ENCODE results near the gene ZBTB8A.

Gene ZBTB8A

DNA sequence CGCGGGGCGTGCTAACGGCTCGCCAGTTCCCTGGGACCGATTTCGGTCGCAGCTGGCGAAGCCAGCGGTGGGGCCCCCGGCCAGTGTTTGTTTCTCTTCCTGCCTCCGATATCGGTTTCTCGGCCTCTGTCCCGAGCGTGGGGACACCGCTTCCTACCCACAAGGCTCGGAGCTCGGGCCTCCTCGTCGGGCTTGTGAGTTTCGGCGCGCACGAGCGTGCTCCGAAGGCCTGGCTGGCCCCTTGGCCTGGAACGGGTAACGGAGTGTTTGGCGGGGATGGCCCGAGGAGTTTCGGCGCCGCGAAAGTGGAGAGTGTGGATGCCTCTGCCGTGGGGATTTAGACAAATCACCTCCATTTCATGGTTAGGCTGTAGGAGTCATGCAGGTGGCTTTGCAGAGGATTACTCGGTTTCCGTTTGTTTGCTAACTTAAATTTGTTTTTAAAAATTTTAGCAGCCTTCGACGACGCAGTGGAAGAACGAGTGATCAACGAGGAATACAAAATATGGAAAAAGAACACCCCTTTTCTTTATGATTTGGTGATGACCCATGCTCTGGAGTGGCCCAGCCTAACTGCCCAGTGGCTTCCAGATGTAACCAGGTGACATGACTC is 112.3 kb downstream of the ZBTB8A start:
- peak overlapping the region; percentile 80 for H3K4me3 ChIP-seq (ENCODE audit: control insufficient read depth, low read depth, low read length)
- no peak for DNase-seq (ENCODE audit: low read depth)
- TF ChIP-seq, protein P1, sequence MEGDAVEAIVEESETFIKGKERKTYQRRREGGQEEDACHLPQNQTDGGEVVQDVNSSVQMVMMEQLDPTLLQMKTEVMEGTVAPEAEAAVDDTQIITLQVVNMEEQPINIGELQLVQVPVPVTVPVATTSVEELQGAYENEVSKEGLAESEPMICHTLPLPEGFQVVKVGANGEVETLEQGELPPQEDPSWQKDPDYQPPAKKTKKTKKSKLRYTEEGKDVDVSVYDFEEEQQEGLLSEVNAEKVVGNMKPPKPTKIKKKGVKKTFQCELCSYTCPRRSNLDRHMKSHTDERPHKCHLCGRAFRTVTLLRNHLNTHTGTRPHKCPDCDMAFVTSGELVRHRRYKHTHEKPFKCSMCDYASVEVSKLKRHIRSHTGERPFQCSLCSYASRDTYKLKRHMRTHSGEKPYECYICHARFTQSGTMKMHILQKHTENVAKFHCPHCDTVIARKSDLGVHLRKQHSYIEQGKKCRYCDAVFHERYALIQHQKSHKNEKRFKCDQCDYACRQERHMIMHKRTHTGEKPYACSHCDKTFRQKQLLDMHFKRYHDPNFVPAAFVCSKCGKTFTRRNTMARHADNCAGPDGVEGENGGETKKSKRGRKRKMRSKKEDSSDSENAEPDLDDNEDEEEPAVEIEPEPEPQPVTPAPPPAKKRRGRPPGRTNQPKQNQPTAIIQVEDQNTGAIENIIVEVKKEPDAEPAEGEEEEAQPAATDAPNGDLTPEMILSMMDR (conservative IDR thresholded peaks at IDR 0.05; ENCODE audit: control insufficient read depth, insufficient read depth, low read depth, low read length): no peak

DNA sequence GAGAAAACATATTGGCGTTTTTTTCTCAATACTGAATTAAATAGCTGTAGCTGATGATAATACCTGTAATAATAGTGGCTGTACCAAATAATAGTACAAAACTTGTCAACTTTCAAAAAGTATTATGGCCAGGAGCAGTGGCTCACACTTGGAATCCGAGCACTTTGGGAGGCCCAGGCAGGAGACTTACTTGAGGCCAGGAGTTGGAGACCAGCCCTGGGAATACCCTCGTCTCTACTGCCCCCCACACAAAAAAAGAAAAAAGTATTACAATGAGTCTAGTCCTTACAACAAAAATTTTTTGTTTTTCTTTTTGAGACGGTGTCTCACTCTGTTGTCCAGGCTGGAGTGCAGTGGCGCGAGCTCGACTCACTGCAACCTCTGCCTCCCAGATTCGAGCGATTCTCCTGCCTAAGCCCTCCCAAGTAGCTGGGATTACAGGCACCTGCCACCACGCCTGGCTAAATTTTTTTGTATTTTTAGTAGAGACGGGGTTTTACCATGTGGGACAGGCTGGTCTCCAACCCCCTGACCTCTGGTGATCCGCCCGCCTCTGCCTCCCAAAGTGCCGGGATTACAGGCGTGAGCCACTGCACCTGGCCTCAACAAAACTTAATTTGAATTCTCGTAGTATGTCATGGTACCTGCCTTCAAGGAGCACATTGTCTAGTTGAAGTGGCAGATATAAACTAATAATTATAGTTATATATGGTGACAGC is 113.2 kb downstream of the ZBTB8A start:
- peak overlapping the region; percentile 80 for H3K4me3 ChIP-seq (ENCODE audit: control insufficient read depth, low read depth, low read length)
- no peak for DNase-seq (ENCODE audit: low read depth)
- TF ChIP-seq, protein P1 (conservative IDR thresholded peaks at IDR 0.05; ENCODE audit: control insufficient read depth, insufficient read depth, low read depth, low read length): no peak

Measured in fibroblast of mammary gland (primary cell).